Caco-2 (cell line): ENCODE measurements around the gene ARRDC5. TPM values are rescaled to one million over a fixed set of nuclear protein-coding genes. Genes with fewer than 3 reads are reported as not detected.

Source experiments
- BruUV-seq: library from RNA; stranded (reverse); fragments of 400-500 nt; replicated peaks from 2 replicates; lab custom pipeline; 2021; lab: Mats Ljungman, UMichigan
- CTCF ChIA-PET: fragments of 300-600 bp; sonication (Branson Sonifier 250); formaldehyde crosslinking; loops from one replicate; lab custom pipeline; 2022; ENCODE audit warnings: antibody characterized with exemption; lab: Charles Lee
- POLR2A ChIA-PET: fragments of 300-600 bp; sonication (Branson Sonifier 250); formaldehyde crosslinking; loops from one replicate; lab custom pipeline; 2022; ENCODE audit warnings: antibody characterized with exemption; lab: Charles Lee
- DNase-seq, 2 experiments: peaks; one replicate each; pipeline versions ENCODE4 v3.0.0 to v3.0.0-alpha.2; 2020 to 2022
- H3K27me3 ChIP-seq: replicated peaks from 2 replicates; pipeline ENCODE4 v1.6.0; 2011; ENCODE audit warnings: low read length; ENCODE audit not compliant: control insufficient read depth, insufficient read depth
- H3K36me3 ChIP-seq: 2 replicates; pipeline ENCODE4 v1.5.1; 2011; ENCODE audit warnings: low read length; ENCODE audit not compliant: control insufficient read depth, insufficient read depth
- H3K4me1 ChIP-seq: fragments of 250-450 bp; sonication (Bioruptor Pico); 2 replicates; pipeline ENCODE4 v1.5.1; 2020; ENCODE audit warnings: mild to moderate bottlenecking
- H3K4me3 ChIP-seq: 2 replicates; pipeline ENCODE4 v1.5.1; 2011; ENCODE audit warnings: low read depth, mild to moderate bottlenecking, control low read depth, low read length
- H3K9me3 ChIP-seq: fragments of 250-450 bp; sonication (Bioruptor Pico); 2 replicates; pipeline ENCODE4 v1.5.1; 2020; ENCODE audit warnings: mild to moderate bottlenecking, moderate library complexity
- H3K27ac Mint-ChIP-seq: one replicate; pipeline ENCODE4 v1.8.0; 2022; ENCODE audit warnings: mixed read lengths; ENCODE audit not compliant: unreplicated experiment
- H3K27me3 Mint-ChIP-seq: one replicate; pipeline ENCODE4 v1.8.0; 2022; ENCODE audit warnings: mixed read lengths; ENCODE audit not compliant: insufficient read depth, unreplicated experiment
- H3K36me3 Mint-ChIP-seq: one replicate; pipeline ENCODE4 v1.8.0; 2022; ENCODE audit warnings: mild to moderate bottlenecking, mixed read lengths; ENCODE audit not compliant: insufficient read depth, unreplicated experiment
- H3K4me1 Mint-ChIP-seq: one replicate; pipeline ENCODE4 v1.8.0; 2022; ENCODE audit warnings: low read depth, mixed read lengths; ENCODE audit not compliant: unreplicated experiment
- H3K4me3 Mint-ChIP-seq: one replicate; pipeline ENCODE4 v1.8.0; 2022; ENCODE audit warnings: mild to moderate bottlenecking, moderate library complexity, mixed read lengths; ENCODE audit not compliant: unreplicated experiment
- H3K9me3 Mint-ChIP-seq: one replicate; pipeline ENCODE4 v1.8.0; 2022; ENCODE audit warnings: mixed read lengths; ENCODE audit not compliant: unreplicated experiment
- intact Hi-C: fragments of 100-400 bp; cut with micrococcal nuclease; formaldehyde crosslinking; loops from one replicate; pipeline ENCODE4 v1.10.0; 2022; ENCODE audit not compliant: unreplicated experiment
- total RNA-seq: library from RNA; stranded (reverse); gene quantifications from 2 replicates; pipeline ENCODE4 v1.2.3, GENCODE V29; 2022
- TF ChIP-seq, protein P1 (sequence below), 2 experiments: fragments of 200-600 bp in 1 of 2; IDR thresholded peaks; 1 replicate in 1 of 2; 2 replicates in 1 of 2; pipeline versions ENCODE4 v1.5.1 to v1.8.0; 2011 to 2022; ENCODE audit warnings: antibody characterized with exemption in 1 of 2, control low read depth in 1 of 2, inconsistent platforms in 1 of 2, low read depth in 1 of 2, low read length in 1 of 2, mild to moderate bottlenecking in 1 of 2, moderate library complexity in 1 of 2; ENCODE audit not compliant: insufficient read depth in 1 of 2, severe bottlenecking in 1 of 2, unreplicated experiment in 1 of 2

ARRDC5 gene
- total RNA-seq, 1 experiment from 2014 or later: not detected

DNA sequence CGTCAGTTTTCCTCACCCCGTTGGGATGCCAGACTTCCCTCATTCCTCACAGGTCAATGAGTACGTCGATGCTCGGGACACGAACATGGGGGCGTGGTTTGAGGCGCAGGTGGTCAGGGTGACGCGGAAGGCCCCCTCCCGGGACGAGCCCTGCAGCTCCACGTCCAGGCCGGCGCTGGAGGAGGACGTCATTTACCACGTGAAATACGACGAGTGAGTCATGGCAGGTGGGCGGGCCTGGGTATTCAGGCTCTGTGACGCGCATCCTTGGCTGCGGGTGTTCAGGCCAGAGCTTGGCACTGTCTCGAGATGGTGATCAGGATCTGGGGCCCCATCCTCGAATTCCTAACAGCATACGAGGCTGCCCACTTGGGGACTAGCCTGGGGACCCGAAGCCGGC lies 28.0 kb upstream of the ARRDC5 start:
- Histone ChIP-seq H3K4me3 (no peak overlapping the region), H3K36me3 (no peaks in the 10 kb centered on the region), H3K9me3 (no peaks in the 10 kb centered on the region), H3K27me3 (no peaks in the 10 kb centered on the region), H3K4me1 (no peaks in the 10 kb centered on the region)
- H3K27me3 Mint-ChIP-seq: no peaks in the 10 kb centered on the region
- TF ChIP-seq, protein P1, sequence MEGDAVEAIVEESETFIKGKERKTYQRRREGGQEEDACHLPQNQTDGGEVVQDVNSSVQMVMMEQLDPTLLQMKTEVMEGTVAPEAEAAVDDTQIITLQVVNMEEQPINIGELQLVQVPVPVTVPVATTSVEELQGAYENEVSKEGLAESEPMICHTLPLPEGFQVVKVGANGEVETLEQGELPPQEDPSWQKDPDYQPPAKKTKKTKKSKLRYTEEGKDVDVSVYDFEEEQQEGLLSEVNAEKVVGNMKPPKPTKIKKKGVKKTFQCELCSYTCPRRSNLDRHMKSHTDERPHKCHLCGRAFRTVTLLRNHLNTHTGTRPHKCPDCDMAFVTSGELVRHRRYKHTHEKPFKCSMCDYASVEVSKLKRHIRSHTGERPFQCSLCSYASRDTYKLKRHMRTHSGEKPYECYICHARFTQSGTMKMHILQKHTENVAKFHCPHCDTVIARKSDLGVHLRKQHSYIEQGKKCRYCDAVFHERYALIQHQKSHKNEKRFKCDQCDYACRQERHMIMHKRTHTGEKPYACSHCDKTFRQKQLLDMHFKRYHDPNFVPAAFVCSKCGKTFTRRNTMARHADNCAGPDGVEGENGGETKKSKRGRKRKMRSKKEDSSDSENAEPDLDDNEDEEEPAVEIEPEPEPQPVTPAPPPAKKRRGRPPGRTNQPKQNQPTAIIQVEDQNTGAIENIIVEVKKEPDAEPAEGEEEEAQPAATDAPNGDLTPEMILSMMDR (IDR thresholded peaks at IDR 0.05; ENCODE audit: insufficient read depth in 1 of 2, low read depth in 1 of 2, low read length in 1 of 2, severe bottlenecking in 1 of 2, unreplicated experiment in 1 of 2): no peak
- no peak overlapping the region for H3K27ac Mint-ChIP-seq
- POLR2A ChIA-PET: no interaction called here
- CTCF ChIA-PET: no interaction called here
- no peak for DNase-seq
- peaks cover 51% of the 10 kb centered on the region for H3K36me3 Mint-ChIP-seq
- no TSS peak for BruUV-seq
- intact Hi-C loops: no loop called here
- no peaks in the 10 kb centered on the region for H3K4me1 Mint-ChIP-seq
- no peaks in the 10 kb centered on the region for H3K9me3 Mint-ChIP-seq
- H3K4me3 Mint-ChIP-seq: no peak overlapping the region

DNA sequence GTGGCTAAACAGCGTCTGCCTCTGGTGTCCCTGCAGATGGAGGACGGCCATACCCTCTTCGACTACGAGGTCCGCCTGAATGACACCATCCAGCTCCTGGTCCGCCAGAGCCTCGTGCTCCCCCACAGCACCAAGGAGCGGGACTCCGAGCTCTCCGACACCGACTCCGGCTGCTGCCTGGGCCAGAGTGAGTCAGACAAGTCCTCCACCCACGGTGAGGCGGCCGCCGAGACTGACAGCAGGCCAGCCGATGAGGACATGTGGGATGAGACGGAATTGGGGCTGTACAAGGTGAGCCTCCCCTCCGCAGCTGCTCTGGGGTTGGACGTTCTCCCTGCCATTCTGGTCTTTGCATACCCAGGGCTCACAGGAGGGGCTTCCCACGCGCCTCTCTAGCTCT lies 26.5 kb upstream of the ARRDC5 start:
- DNase-seq: no peak
- H3K27me3 Mint-ChIP-seq: no peaks in the 10 kb centered on the region
- intact Hi-C loops: no loop called here
- H3K4me3 ChIP-seq: no peak overlapping the region
- no peaks in the 10 kb centered on the region for H3K4me1 ChIP-seq
- no peaks in the 10 kb centered on the region for H3K36me3 ChIP-seq
- ChIA-PET CTCF (interaction anchor here (0.6 kb wide), 1 partner anchor 517 kb away, joined by 3 read pairs; no protein-coding TSS in a partner anchor), POLR2A (no interaction called here)
- peaks cover 41% of the 10 kb centered on the region for H3K36me3 Mint-ChIP-seq
- no peaks in the 10 kb centered on the region for H3K9me3 ChIP-seq
- H3K4me3 Mint-ChIP-seq: no peak overlapping the region
- H3K9me3 Mint-ChIP-seq: no peaks in the 10 kb centered on the region
- no peaks in the 10 kb centered on the region for H3K27me3 ChIP-seq
- no peaks in the 10 kb centered on the region for H3K4me1 Mint-ChIP-seq
- no peak overlapping the region for H3K27ac Mint-ChIP-seq
- TF ChIP-seq, protein P1 (IDR thresholded peaks at IDR 0.05; ENCODE audit: insufficient read depth in 1 of 2, low read depth in 1 of 2, low read length in 1 of 2, severe bottlenecking in 1 of 2, unreplicated experiment in 1 of 2): no peak
- no TSS peak for BruUV-seq

DNA sequence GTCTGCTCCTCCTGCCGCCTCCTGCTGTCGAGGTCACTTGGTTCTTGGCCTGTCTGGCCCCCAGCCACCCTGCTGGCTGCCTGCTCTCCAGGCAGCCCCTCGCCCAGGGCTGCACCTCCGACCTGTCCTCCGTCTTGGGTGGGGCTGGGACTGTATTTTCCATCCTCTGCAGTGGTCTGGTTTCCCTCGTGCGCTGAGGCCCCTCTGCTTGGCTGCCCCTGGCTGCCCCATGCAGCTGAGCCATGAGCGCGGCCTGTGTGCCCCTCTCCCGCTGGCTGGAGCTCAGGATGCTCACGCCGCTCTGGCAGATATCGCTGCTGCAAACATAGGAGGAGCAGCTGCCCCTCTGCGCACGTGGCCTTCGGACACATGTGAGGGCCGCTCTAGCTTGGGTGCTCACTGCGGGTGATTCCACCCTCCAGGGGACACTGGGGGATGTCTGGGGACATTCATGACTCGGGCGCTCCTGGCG lies 20.6 kb upstream of the ARRDC5 start:
- Mint-ChIP-seq H3K4me3 (no peak overlapping the region), H3K27me3 (no peaks in the 10 kb centered on the region), H3K9me3 (no peaks in the 10 kb centered on the region), H3K4me1 (no peaks in the 10 kb centered on the region), H3K27ac (no peak overlapping the region), H3K36me3 (peaks cover 57% of the 10 kb centered on the region)
- POLR2A ChIA-PET: no interaction called here
- no TSS peak for BruUV-seq
- TF ChIP-seq, protein P1 (IDR thresholded peaks at IDR 0.05; ENCODE audit: insufficient read depth in 1 of 2, low read depth in 1 of 2, low read length in 1 of 2, severe bottlenecking in 1 of 2, unreplicated experiment in 1 of 2): no peak
- intact Hi-C loops: no loop called here
- no peaks in the 10 kb centered on the region for H3K36me3 ChIP-seq
- H3K27me3 ChIP-seq: no peaks in the 10 kb centered on the region
- CTCF ChIA-PET: no interaction called here
- no peak for DNase-seq
- no peak overlapping the region for H3K4me3 ChIP-seq
- H3K4me1 ChIP-seq: no peaks in the 10 kb centered on the region
- H3K9me3 ChIP-seq: no peaks in the 10 kb centered on the region
